ENCODE results near the gene RHOJ. TPM values are rescaled to one million over a fixed set of nuclear protein-coding genes. Genes with fewer than 3 reads are reported as not detected.
A peak's percentile ranks its signal among the peaks of the same experiment; 100 is the strongest.
"Not testable (repeated sequence)": the region's sequence is repeated elsewhere in the genome, so short reads cannot be mapped to it uniquely, and the experiment has no call there.

Gene RHOJ
- total RNA-seq, 8 experiments from 2014 or later, result 0.21 to 22.2 (median 0.72) TPM; not detected in 1

GRCh38 chr14:63296060-63296563 lies 91.9 kb downstream of the RHOJ start:
- in situ Hi-C loops (cut with MboI; ENCODE audit: low pct_unique_long_range_greater_than_20kb in 2 of 9, low sequenced_read_pairs in 9 of 9, unreplicated experiment in 9 of 9), result loop anchor here in 2 of 9 experiments (25.0 kb wide), 2 partner anchors 1109 to 1134 kb away; no protein-coding TSS in a partner anchor
- WGBS, 10 experiments, result 20 to 100% (median 87%) methylated on average over 1 to 6 of the region's 6 CpGs; no CpG with 5 or more reads in 2 of the 10 experiments
- H3K4me1 ChIP-seq (replicated peaks in 1 of 2), result peaks cover 0 to 4% of the 10 kb centered on the region in 2 donors
- H3K27ac ChIP-seq, result no peak overlapping the region
- H3K4me3 ChIP-seq, result no peak overlapping the region
- no peak for ATAC-seq (replicated peaks in 6 of 8)

GRCh38 chr14:63297372-63298063 lies 93.3 kb downstream of the RHOJ start:
- H3K27ac ChIP-seq, result no peak overlapping the region
- H3K4me3 ChIP-seq, result no peak overlapping the region
- in situ Hi-C loops (cut with MboI; ENCODE audit: low pct_unique_long_range_greater_than_20kb in 2 of 9, low sequenced_read_pairs in 9 of 9, unreplicated experiment in 9 of 9), result loop anchor here in 2 of 9 experiments (25.0 kb wide), 2 partner anchors 1110 to 1135 kb away; no protein-coding TSS in a partner anchor
- H3K4me1 ChIP-seq (replicated peaks in 1 of 2), result peaks cover 0 to 4% of the 10 kb centered on the region in 2 donors
- WGBS, 10 experiments, result 0 to 80% (median 33%) methylated on average over 1 to 4 of the region's 4 CpGs; no CpG with 5 or more reads in 1 of the 10 experiments
- ATAC-seq (replicated peaks in 6 of 8), result peak in 6 of 8 experiments; percentile 23 to 85 (median 64)

GRCh38 chr14:63299351-63300110 lies 95.3 kb downstream of the RHOJ start:
- Histone ChIP-seq H3K27ac (no peak overlapping the region), H3K4me3 (no peak overlapping the region), H3K4me1 (replicated peaks in 1 of 2) (peaks cover 0 to 4% of the 10 kb centered on the region in 2 donors)
- ATAC-seq (replicated peaks in 6 of 8), result peak in 2 of 8 experiments; percentile 19 to 29
- WGBS, 10 experiments, result 19 to 90% (median 58%) methylated on average over 2 to 6 of the region's 6 CpGs; no CpG with 5 or more reads in 1 of the 10 experiments
- in situ Hi-C loops (cut with MboI; ENCODE audit: low pct_unique_long_range_greater_than_20kb in 2 of 9, low sequenced_read_pairs in 9 of 9, unreplicated experiment in 9 of 9), result loop anchor here in 2 of 9 experiments (25.0 kb wide), 2 partner anchors 1112 to 1137 kb away; no protein-coding TSS in a partner anchor

- ATAC-seq (replicated peaks in 6 of 8), result no peak
- Histone ChIP-seq H3K27ac (no peak overlapping the region), H3K4me3 (no peak overlapping the region), H3K4me1 (replicated peaks in 1 of 2) (peaks cover 0 to 4% of the 10 kb centered on the region in 2 donors)
- 0 to 100% (median 85%) methylated on average over 1 to 2 of the region's 2 CpGs; no CpG with 5 or more reads in 1 of the 10 experiments for WGBS, 10 experiments
- in situ Hi-C loops (cut with MboI; ENCODE audit: low pct_unique_long_range_greater_than_20kb in 2 of 9, low sequenced_read_pairs in 9 of 9, unreplicated experiment in 9 of 9), result no loop called here
Measured at GRCh38 chr14:63300854-63301253, 96.6 kb downstream of the RHOJ start.

- Histone ChIP-seq H3K4me3 (no peak overlapping the region), H3K27ac (no peak overlapping the region), H3K4me1 (replicated peaks in 1 of 2) (peaks cover 0 to 4% of the 10 kb centered on the region in 2 donors)
- in situ Hi-C loops (cut with MboI; ENCODE audit: low pct_unique_long_range_greater_than_20kb in 2 of 9, low sequenced_read_pairs in 9 of 9, unreplicated experiment in 9 of 9), result no loop called here
- WGBS, 10 experiments, result 0 to 96% (median 80%) methylated on average over 1 to 4 of the region's 10 CpGs; no CpG with 5 or more reads in 3 of the 10 experiments
- peak in 1 of 8 experiments; percentile 67 for ATAC-seq (replicated peaks in 6 of 8)
Measured at GRCh38 chr14:63301891-63302534, 97.8 kb downstream of the RHOJ start.

GRCh38 chr14:63304429-63304828 lies 100.2 kb downstream of the RHOJ start:
- H3K4me3 ChIP-seq; ATAC-seq (replicated peaks in 6 of 8); H3K27ac ChIP-seq; in situ Hi-C loops (cut with MboI; ENCODE audit: low pct_unique_long_range_greater_than_20kb in 2 of 9, low sequenced_read_pairs in 9 of 9, unreplicated experiment in 9 of 9); H3K4me1 ChIP-seq (replicated peaks in 1 of 2): not testable (repeated sequence)
- 41 to 100% (median 84%) methylated on average over 1 to 5 of the region's 5 CpGs for WGBS, 10 experiments

- H3K4me1 ChIP-seq (replicated peaks in 1 of 2), result no peaks in the 10 kb centered on the region
- 0 to 90% (median 44%) methylated on average over 1 to 7 of the region's 7 CpGs; no CpG with 5 or more reads in 2 of the 10 experiments for WGBS, 10 experiments
- no peak overlapping the region for H3K27ac ChIP-seq
- peak in 1 of 8 experiments; percentile 37 for ATAC-seq (replicated peaks in 6 of 8)
- H3K4me3 ChIP-seq, result no peak overlapping the region
- in situ Hi-C loops (cut with MboI; ENCODE audit: low pct_unique_long_range_greater_than_20kb in 2 of 9, low sequenced_read_pairs in 9 of 9, unreplicated experiment in 9 of 9), result no loop called here
Measured at GRCh38 chr14:63308723-63309317, 104.6 kb downstream of the RHOJ start.

GRCh38 chr14:63318835-63319234 lies 114.6 kb downstream of the RHOJ start, which contains the start of gene GPHB5:
Gene GPHB5, minus strand, starts transcription at chr14:63318935. Its CDS starts 1,086 bp downstream, at chr14:63317849.
- H3K27ac ChIP-seq, result no peak within 1 kb of the TSS
- no peak for ATAC-seq (replicated peaks in 6 of 8)
- H3K4me3 ChIP-seq, result no peak within 1 kb of the TSS
- H3K4me1 ChIP-seq (replicated peaks in 1 of 2), result peaks cover 7 to 18% of the 10 kb centered on the region in 2 donors
- in situ Hi-C loops (cut with MboI; ENCODE audit: low pct_unique_long_range_greater_than_20kb in 2 of 9, low sequenced_read_pairs in 9 of 9, unreplicated experiment in 9 of 9), result no loop called here

- Histone ChIP-seq H3K27ac (no peak overlapping the region), H3K4me3 (no peak overlapping the region), H3K4me1 (replicated peaks in 1 of 2) (peaks cover 7 to 27% of the 10 kb centered on the region in 2 donors)
- ATAC-seq (replicated peaks in 6 of 8), result peak in 3 of 8 experiments; percentile 74 to 89 (median 86)
- in situ Hi-C loops (cut with MboI; ENCODE audit: low pct_unique_long_range_greater_than_20kb in 2 of 9, low sequenced_read_pairs in 9 of 9, unreplicated experiment in 9 of 9), result no loop called here
- WGBS, 10 experiments, result 100% methylated on average over 1 of the region's 1 CpG; no CpG with 5 or more reads in 4 of the 10 experiments
Measured at GRCh38 chr14:63322472-63322871, 118.2 kb downstream of the RHOJ start.

- ATAC-seq (replicated peaks in 6 of 8), result peak; percentile 12 to 84 (median 64)
- in situ Hi-C loops (cut with MboI; ENCODE audit: low pct_unique_long_range_greater_than_20kb in 2 of 9, low sequenced_read_pairs in 9 of 9, unreplicated experiment in 9 of 9), result no loop called here
- H3K27ac ChIP-seq, result no peak overlapping the region
- H3K4me1 ChIP-seq (replicated peaks in 1 of 2), result peaks cover 7 to 28% of the 10 kb centered on the region in 2 donors
- no peak overlapping the region for H3K4me3 ChIP-seq
- 33 to 58% (median 45%) methylated on average over 1 to 8 of the region's 9 CpGs; no CpG with 5 or more reads in 1 of the 10 experiments for WGBS, 10 experiments
Measured at GRCh38 chr14:63322897-63323573, 118.8 kb downstream of the RHOJ start.

- Histone ChIP-seq H3K27ac (no peak overlapping the region), H3K4me1 (replicated peaks in 1 of 2) (peaks cover 7 to 28% of the 10 kb centered on the region in 2 donors), H3K4me3 (no peak overlapping the region)
- 25 to 88% (median 66%) methylated on average over 1 to 5 of the region's 5 CpGs; no CpG with 5 or more reads in 1 of the 10 experiments for WGBS, 10 experiments
- in situ Hi-C loops (cut with MboI; ENCODE audit: low pct_unique_long_range_greater_than_20kb in 2 of 9, low sequenced_read_pairs in 9 of 9, unreplicated experiment in 9 of 9), result no loop called here
- peak in 3 of 8 experiments; percentile 41 to 62 (median 54) for ATAC-seq (replicated peaks in 6 of 8)
Measured at GRCh38 chr14:63326840-63327239, 122.6 kb downstream of the RHOJ start.

Data from motor neuron (in vitro differentiated cells).